ENCODE measurements around the gene CACNA1S.

- no peak for TF ChIP-seq POLR2AphosphoS5 (IDR thresholded peaks at IDR 0.05; ENCODE audit: low read depth, low read length)
- no peak for TF ChIP-seq POLR2A (IDR thresholded peaks at IDR 0.05; ENCODE audit: low read depth, low read length)
- TF ChIP-seq TAF1 (IDR thresholded peaks at IDR 0.05; ENCODE audit: borderline replicate concordance, low read depth, low read length), result no peak
Measured at GRCh38 chr1:201094832-201095231, 17.4 kb downstream of the CACNA1S start.

Data from GM12892 (cell line).